Endothelial cell of umbilical vein (primary cell): ENCODE results near the gene HIVEP3. TPM values are rescaled to one million over a fixed set of nuclear protein-coding genes. Genes with fewer than 3 reads are reported as not detected.

ENCODE experiments used
- BruUV-seq: library from RNA; stranded (reverse); fragments of 400-500 nt; replicated peaks from 2 replicates; lab custom pipeline; 2021; lab: Mats Ljungman, UMichigan
- CTCF ChIA-PET: fragments of 300-600, 350-600 bp; sonication (Branson Sonifier 250); formaldehyde crosslinking; loops from one replicate; lab custom pipeline; 2021; ENCODE audit warnings: antibody characterized with exemption, inconsistent platforms; lab: Charles Lee
- POLR2A ChIA-PET: fragments of 300-600, 350-600 bp; sonication (Branson Sonifier 250); formaldehyde crosslinking; loops from one replicate; lab custom pipeline; 2021; ENCODE audit warnings: antibody characterized with exemption, inconsistent platforms; lab: Charles Lee
- DNase-seq: peaks from one replicate; pipeline ENCODE4 v3.0.0-alpha.2; 2011; ENCODE audit warnings: low read depth, low spot score
- FAIRE-seq: peaks from 2 replicates; lab custom pipeline; 2011; peaks lifted over from hg19 to GRCh38; lab: Jason Lieb, UNC
- H2AFZ ChIP-seq: 2 replicates; pipeline ENCODE4 v1.6.0; 2012; ENCODE audit warnings: low read depth, low read length, control low read depth, inconsistent platforms
- H3K27ac ChIP-seq: 2 replicates; pipeline ENCODE4 v1.5.1; 2011; ENCODE audit warnings: low read depth, mild to moderate bottlenecking, control low read depth, low read length, moderate library complexity; ENCODE audit not compliant: insufficient read depth
- H3K27me3 ChIP-seq, 2 experiments: 2 replicates each; pipeline versions ENCODE4 v1.6.0 to v1.6.1; 2011; ENCODE audit warnings: low read length in 2 of 2, mixed read lengths in 1 of 2; ENCODE audit not compliant: control insufficient read depth in 2 of 2, insufficient read depth in 2 of 2
- H3K36me3 ChIP-seq, 2 experiments: 2 replicates in 1 of 2; 3 replicates in 1 of 2; pipeline ENCODE4 v1.5.1; 2011; ENCODE audit warnings: low read length in 2 of 2, mild to moderate bottlenecking in 1 of 2, moderate library complexity in 1 of 2; ENCODE audit not compliant: control insufficient read depth in 2 of 2, insufficient read depth in 2 of 2; ENCODE audit errors: extremely low read depth in 1 of 2
- H3K4me1 ChIP-seq: 3 replicates; pipeline ENCODE4 v1.5.1; 2011; ENCODE audit warnings: mild to moderate bottlenecking, low read length; ENCODE audit not compliant: control insufficient read depth, insufficient read depth; ENCODE audit errors: extremely low read depth
- H3K4me2 ChIP-seq: 2 replicates; pipeline ENCODE4 v1.6.1; 2011; ENCODE audit warnings: low read length, control low read depth, mixed read lengths; ENCODE audit not compliant: insufficient read depth
- H3K4me3 ChIP-seq, 3 experiments: fragments of 200-600 bp in 1 of 3; sonication (generic), shearing (Covaris generic) in 1 of 3; replicated peaks in 1 of 3; 2 replicates each; pipeline ENCODE4 v1.5.1; 2011 to 2016; ENCODE audit warnings: control low read depth in 3 of 3, low read length in 3 of 3, mild to moderate bottlenecking in 2 of 3, inconsistent platforms in 1 of 3, low read depth in 1 of 3, moderate library complexity in 1 of 3; ENCODE audit not compliant: insufficient read depth in 1 of 3
- H3K79me2 ChIP-seq: 2 replicates; pipeline ENCODE4 v1.6.0; 2012; ENCODE audit warnings: low read length, inconsistent platforms; ENCODE audit not compliant: control insufficient read depth, insufficient read depth
- H3K9ac ChIP-seq: replicated peaks from 2 replicates; pipeline ENCODE3; 2011; ENCODE audit warnings: low read length, control low read depth; ENCODE audit not compliant: insufficient read depth; ENCODE audit errors: extremely low read depth
- H3K9me1 ChIP-seq: replicated peaks from 3 replicates; pipeline ENCODE4 v1.6.0; 2011; ENCODE audit warnings: mild to moderate bottlenecking, low read length; ENCODE audit not compliant: control insufficient read depth, insufficient read depth; ENCODE audit errors: extremely low read depth
- H3K9me3 ChIP-seq: replicated peaks from 2 replicates; pipeline ENCODE4 v1.5.1; 2012; ENCODE audit warnings: low read length, inconsistent platforms; ENCODE audit not compliant: control insufficient read depth, insufficient read depth
- H4K20me1 ChIP-seq: replicated peaks from 2 replicates; pipeline ENCODE3; 2011; ENCODE audit warnings: mild to moderate bottlenecking, low read length; ENCODE audit not compliant: control insufficient read depth, insufficient read depth; ENCODE audit errors: extremely low read depth
- CTCF ChIP-seq, 2 donors: IDR thresholded peaks; 1 replicate in 1 of 2; 2 replicates in 1 of 2; pipeline ENCODE4 v1.5.1; 2011; ENCODE audit warnings: low read length in 2 of 2, mild to moderate bottlenecking in 2 of 2, moderate library complexity in 2 of 2, control low read depth in 1 of 2, inconsistent platforms in 1 of 2, low read depth in 1 of 2; ENCODE audit not compliant: insufficient read depth in 1 of 2; ENCODE audit errors: extremely low read depth in 1 of 2
- EZH2 ChIP-seq: IDR thresholded peaks from 2 replicates; pipeline ENCODE4 v1.6.1; 2012; ENCODE audit warnings: borderline replicate concordance, low read depth, mild to moderate bottlenecking, moderate library complexity, low read length, inconsistent platforms; ENCODE audit not compliant: severe bottlenecking
- MYC ChIP-seq: IDR thresholded peaks from one replicate; pipeline ENCODE4 v1.6.1; 2011; ENCODE audit warnings: mild to moderate bottlenecking, low read depth, low read length
- POLR2AphosphoS5 ChIP-seq: IDR thresholded peaks from 2 replicates; pipeline ENCODE4 v1.6.1; 2012; ENCODE audit warnings: low read depth, mild to moderate bottlenecking, control low read depth, low read length, moderate library complexity; ENCODE audit not compliant: insufficient read depth
- dilution Hi-C: fragments of 300-500 bp; cut with MboI; formaldehyde crosslinking; loops from one replicate; pipeline ENCODE4 v1.15.0; 2019; ENCODE audit warnings: low sequenced_read_pairs; ENCODE audit not compliant: extremely low pct_ligation_motif_present
- intact Hi-C: fragments of 100-400 bp; cut with micrococcal nuclease; formaldehyde crosslinking; loops from one replicate; pipeline ENCODE4 v1.10.0; 2022
- polyA plus RNA-seq, 4 experiments: library from polyadenylated mRNA; depleted of rRNA in 3 of 4; stranded (reverse) in 3 of 4; unstranded in 1 of 4; fragments of >200 nt; gene quantifications; 2 replicates each; pipeline versions ENCODE4 v1.2.1 to v1.2.3, GENCODE V29; 2011 to 2012; ENCODE audit warnings: missing spikeins in 1 of 4
- total RNA-seq: library from RNA; stranded (reverse); gene quantifications from 2 replicates; pipeline ENCODE4 v1.2.3, GENCODE V29; 2021
- TF ChIP-seq, protein P1 (sequence below): IDR thresholded peaks from 2 replicates; pipeline ENCODE4 v1.6.1; 2011; ENCODE audit not compliant: insufficient read depth, insufficient read length

Gene HIVEP3
- total and polyA plus RNA-seq, 2 donors (not counting 3 experiments of a cell fraction or from before 2014, with no cell fraction given), result 3.4 to 4.0 TPM

DNA sequence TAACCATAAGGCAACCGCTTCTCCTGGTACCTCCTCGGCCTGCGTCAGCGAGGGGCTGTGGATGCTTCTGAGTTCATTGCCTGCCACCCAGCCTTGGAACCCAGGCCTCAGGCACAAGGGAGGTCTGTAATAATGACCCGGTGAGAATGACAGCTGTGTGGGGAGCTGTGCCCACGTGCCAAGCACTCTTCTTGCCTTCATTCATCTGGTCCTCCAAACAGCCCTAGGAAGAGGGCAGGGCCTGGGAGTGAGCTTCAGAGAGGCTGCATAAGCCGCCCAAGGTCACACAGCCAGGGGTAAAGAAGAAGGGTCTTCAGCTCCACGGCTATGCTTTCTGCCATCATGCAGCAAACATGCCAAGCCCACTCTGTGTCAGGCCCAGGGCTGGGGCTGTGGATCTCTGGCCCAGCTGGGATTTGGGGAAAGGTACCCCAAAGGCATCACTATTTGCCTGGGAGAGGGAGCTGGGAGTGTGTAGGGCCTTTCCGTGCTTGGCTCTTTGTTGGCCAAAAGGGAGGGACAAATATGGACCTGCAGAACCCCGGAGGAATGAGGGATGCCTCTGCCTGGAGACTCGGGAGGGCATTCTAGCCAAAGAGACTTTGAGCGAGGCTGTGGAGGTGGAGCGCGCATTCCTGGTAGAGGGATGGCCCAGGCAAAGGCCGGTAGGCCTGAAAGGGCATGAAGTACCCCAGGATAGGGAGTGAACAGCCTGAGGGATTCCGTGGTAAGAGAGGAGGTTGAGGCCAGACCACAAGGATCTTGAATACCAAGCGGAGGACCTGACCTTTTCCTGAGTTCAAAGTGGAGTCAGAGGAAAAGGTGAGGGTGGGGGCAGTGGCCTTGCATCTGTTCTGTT lies 424.1 kb downstream of the HIVEP3 start:
- no peak overlapping the region for H3K4me3 ChIP-seq
- H2AFZ ChIP-seq, result no peak overlapping the region
- TF ChIP-seq CTCF (IDR thresholded peaks at IDR 0.05; ENCODE audit: extremely low read depth in 1 of 2, insufficient read depth in 1 of 2, low read depth in 1 of 2, low read length in 2 of 2) (no peak), POLR2AphosphoS5 (no peak), EZH2 (no peak), MYC (no peak)
- TF ChIP-seq, protein P1, sequence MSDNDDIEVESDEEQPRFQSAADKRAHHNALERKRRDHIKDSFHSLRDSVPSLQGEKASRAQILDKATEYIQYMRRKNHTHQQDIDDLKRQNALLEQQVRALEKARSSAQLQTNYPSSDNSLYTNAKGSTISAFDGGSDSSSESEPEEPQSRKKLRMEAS, result no peak
- no peak overlapping the region for H3K9ac ChIP-seq
- ChIA-PET POLR2A (no interaction called here), CTCF (interaction anchor here (4.2 kb wide), 1 partner anchor 21 kb away, joined by 33 read pairs; no protein-coding TSS in a partner anchor)
- DNase-seq (no peak), FAIRE-seq (no peak)
- no peaks in the 10 kb centered on the region for H3K27me3 ChIP-seq
- H3K4me1 ChIP-seq, result peaks cover 22% of the 10 kb centered on the region
- dilution Hi-C loops, result no loop called here
- no peaks in the 10 kb centered on the region for H3K9me1 ChIP-seq
- no peak overlapping the region for H3K27ac ChIP-seq
- H3K9me3 ChIP-seq, result no peaks in the 10 kb centered on the region
- no peaks in the 10 kb centered on the region for H3K36me3 ChIP-seq
- BruUV-seq, result no TSS peak
- no peak overlapping the region for H3K4me2 ChIP-seq
- no peaks in the 10 kb centered on the region for H3K79me2 ChIP-seq
- H4K20me1 ChIP-seq, result no peaks in the 10 kb centered on the region
- intact Hi-C loops, result no loop called here
